K562 (cell line): ENCODE data around the gene FSTL4.

Experiments used
- CBX5 ChIP-seq: IDR thresholded peaks from 2 replicates; pipeline ENCODE4 v1.6.1; 2014; ENCODE audit warnings: low read depth, borderline replicate concordance
- DNMT1 ChIP-seq: fragments of 450-650 bp; IDR thresholded peaks from 2 replicates; pipeline ENCODE4 v1.6.1; 2016; ENCODE audit warnings: antibody characterized with exemption, mild to moderate bottlenecking
- ELK1 ChIP-seq: sonication (generic); formaldehyde crosslinking; IDR thresholded peaks from 2 replicates; pipeline ENCODE4 v1.8.1; 2022; ENCODE audit warnings: missing genetic modification reagents
- FOXP1 ChIP-seq: sonication (generic); formaldehyde crosslinking; IDR thresholded peaks from 2 replicates; pipeline ENCODE4 v1.8.0; 2022; ENCODE audit warnings: mild to moderate bottlenecking, missing genetic modification reagents
- MAX ChIP-seq: sonication (generic); formaldehyde crosslinking; IDR thresholded peaks from 2 replicates; pipeline ENCODE4 v1.9.0; 2022; ENCODE audit warnings: mild to moderate bottlenecking, missing genetic modification reagents
- POLR2A ChIP-seq: fragments of 450-650 bp; conservative IDR thresholded peaks from 2 replicates; pipeline ENCODE4 v1.6.1; 2016
- RBM34 ChIP-seq: fragments of 200-400 bp; formaldehyde crosslinking; IDR thresholded peaks from 2 replicates; pipeline ENCODE4 v1.6.1; 2018; ENCODE audit warnings: low read length, borderline replicate concordance; ENCODE audit not compliant: insufficient read depth
- REST ChIP-seq, 2 experiments: fragments of 450-650 bp; formaldehyde crosslinking in 1 of 2; IDR thresholded peaks; 2 replicates each; pipeline versions ENCODE4 v1.4.0 to v1.6.1; 2014 to 2020; ENCODE audit warnings: mild to moderate bottlenecking in 2 of 2, borderline replicate concordance in 1 of 2, low read depth in 1 of 2
- USF2 ChIP-seq: sonication (generic); formaldehyde crosslinking; IDR thresholded peaks from 2 replicates; pipeline ENCODE4 v1.5.0; 2020; ENCODE audit warnings: missing genetic modification reagents

- TF ChIP-seq DNMT1, result no peak
- no peak for TF ChIP-seq ELK1 (CRISPR knock-in tag)
- no peak for TF ChIP-seq FOXP1 (CRISPR knock-in tag)
- no peak for TF ChIP-seq USF2 (CRISPR knock-in tag)
- no peak for TF ChIP-seq POLR2A
- no peak for TF ChIP-seq RBM34
- TF ChIP-seq CBX5, result no peak
- no peak for TF ChIP-seq MAX (CRISPR knock-in tag)
- TF ChIP-seq REST (IDR thresholded peaks at IDR 0.05; ENCODE audit: borderline replicate concordance), result no peak
- no peak for TF ChIP-seq REST (CRISPR knock-in tag; IDR thresholded peaks at IDR 0.05; ENCODE audit: low read depth)
These were observed 16.3 kb downstream of the FSTL4 start for GRCh38 chr5:133596049-133596448.
